Testis (tissue), 2 donors: Measurements from ENCODE around the gene ATL2.

ENCODE experiments used
- POLR2A ChIP-seq: fragments of 450-650 bp; IDR thresholded peaks from one replicate; pipeline ENCODE4 v1.6.1; 2017; ENCODE audit warnings: antibody characterized with exemption, mild to moderate bottlenecking, moderate library complexity
- TF ChIP-seq, protein P1 (sequence below), 3 experiments: fragments of 450-650 bp in 2 of 3; fragments of 200-600 bp in 1 of 3; sonication (generic) in 1 of 3; IDR thresholded peaks; one replicate each; pipeline ENCODE4 v1.5.1; 2016 to 2019; ENCODE audit warnings: antibody characterized with exemption in 3 of 3, mild to moderate bottlenecking in 2 of 3, moderate library complexity in 1 of 3

DNA sequence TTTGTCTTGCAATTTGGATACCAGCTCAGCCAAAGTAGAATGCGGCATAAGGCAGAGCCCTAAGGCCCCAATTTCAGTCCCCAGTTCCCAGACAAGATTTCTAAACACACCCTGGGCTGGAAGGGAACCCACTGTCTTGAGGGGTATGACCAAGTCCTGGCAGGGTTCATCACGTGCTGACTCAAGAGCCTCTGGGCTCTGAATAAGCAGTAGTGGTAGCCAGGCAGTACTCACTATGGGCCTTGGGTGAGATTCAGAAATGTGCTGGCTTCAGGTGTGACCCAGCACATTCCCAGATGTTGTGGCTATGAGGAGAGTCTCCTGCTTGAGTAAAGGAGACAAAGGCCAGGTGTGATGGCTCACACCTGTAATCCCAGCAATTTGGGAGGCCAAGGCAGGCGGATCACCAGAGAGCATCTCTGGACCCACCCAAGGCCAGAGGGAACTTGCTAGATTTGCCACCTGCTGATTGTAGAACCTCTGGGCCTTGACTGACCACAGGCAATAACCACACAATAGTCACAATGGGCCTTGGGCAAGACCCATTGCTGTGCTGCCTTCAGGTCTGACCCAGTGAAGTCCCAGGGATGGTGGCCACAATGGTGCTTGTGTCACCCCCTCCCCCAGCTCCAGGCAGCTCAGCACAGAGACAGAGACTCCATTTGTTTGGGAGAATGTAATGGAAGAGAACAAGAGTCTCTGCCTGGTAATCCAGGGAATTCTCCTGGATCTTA, 74.9 kb downstream of the ATL2 start:
- TF ChIP-seq, protein P1, sequence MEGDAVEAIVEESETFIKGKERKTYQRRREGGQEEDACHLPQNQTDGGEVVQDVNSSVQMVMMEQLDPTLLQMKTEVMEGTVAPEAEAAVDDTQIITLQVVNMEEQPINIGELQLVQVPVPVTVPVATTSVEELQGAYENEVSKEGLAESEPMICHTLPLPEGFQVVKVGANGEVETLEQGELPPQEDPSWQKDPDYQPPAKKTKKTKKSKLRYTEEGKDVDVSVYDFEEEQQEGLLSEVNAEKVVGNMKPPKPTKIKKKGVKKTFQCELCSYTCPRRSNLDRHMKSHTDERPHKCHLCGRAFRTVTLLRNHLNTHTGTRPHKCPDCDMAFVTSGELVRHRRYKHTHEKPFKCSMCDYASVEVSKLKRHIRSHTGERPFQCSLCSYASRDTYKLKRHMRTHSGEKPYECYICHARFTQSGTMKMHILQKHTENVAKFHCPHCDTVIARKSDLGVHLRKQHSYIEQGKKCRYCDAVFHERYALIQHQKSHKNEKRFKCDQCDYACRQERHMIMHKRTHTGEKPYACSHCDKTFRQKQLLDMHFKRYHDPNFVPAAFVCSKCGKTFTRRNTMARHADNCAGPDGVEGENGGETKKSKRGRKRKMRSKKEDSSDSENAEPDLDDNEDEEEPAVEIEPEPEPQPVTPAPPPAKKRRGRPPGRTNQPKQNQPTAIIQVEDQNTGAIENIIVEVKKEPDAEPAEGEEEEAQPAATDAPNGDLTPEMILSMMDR (IDR thresholded peaks at IDR 0.05): no peak
- no peak for TF ChIP-seq POLR2A
